HTR-8/SVneo (cell line): ENCODE results near the gene PTX4.
"Not testable (repeated sequence)": the region's sequence is repeated elsewhere in the genome, so short reads cannot be mapped to it uniquely, and the experiment has no call there.

Experiments
- DNase-seq: peaks from one replicate; pipeline ENCODE4 v3.0.0; 2011; ENCODE audit warnings: low spot score, mixed read lengths; ENCODE audit not compliant: insufficient read length
- FAIRE-seq: peaks from 2 replicates; lab custom pipeline; 2011; peaks lifted over from hg19 to GRCh38; lab: Jason Lieb, UNC

Gene PTX4

DNA sequence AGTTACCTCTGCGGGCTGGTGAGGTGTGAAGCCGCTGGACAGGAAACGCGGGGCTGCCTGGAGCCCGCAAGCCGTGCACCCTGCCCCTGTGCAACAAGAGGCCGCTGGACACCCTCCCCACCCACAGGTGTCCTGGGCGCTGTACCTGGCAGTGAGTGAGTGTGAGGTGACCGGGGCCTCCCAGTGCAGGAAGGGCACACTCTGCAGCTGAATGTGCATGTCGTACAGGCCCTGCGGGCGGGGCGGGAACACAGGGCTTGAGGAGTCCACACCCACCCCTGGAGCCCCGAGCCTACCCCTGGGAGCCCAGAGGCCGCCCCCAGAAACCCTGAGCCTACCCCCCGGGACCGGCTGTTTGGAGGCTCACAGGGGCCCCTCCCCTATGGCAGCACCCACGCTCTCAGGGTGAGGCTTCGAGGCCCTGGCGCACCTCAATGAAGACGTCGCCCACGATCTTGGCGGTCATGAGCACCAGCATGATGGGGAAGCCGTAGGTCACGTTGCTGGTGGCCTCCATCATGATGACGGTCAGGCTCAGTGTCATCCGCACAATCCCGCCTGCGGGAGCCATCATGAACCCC is 40.1 kb downstream of the PTX4 start:
- DNase-seq (no peak), FAIRE-seq (no peak)

DNA sequence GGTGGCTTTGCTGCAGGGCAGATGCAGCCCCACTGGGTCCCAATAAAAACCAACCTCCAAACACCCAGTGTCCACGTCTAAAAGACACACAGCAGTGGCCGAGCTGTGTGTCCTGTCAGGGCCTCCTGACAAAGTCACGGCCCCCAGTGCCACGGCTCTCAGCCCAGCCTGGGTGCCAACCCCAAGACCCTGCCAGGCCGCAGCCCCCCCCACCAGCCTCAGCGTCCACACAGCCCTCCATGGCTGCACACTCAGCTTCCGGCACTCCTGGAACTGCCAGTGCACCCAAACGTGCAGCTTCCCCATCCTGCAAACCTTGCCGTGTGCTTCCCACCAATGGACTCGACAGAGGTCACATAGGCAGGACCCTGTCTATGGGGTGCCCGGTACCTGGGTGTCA is 40.8 kb downstream of the PTX4 start:
- no peak for DNase-seq
- no peak for FAIRE-seq

DNA sequence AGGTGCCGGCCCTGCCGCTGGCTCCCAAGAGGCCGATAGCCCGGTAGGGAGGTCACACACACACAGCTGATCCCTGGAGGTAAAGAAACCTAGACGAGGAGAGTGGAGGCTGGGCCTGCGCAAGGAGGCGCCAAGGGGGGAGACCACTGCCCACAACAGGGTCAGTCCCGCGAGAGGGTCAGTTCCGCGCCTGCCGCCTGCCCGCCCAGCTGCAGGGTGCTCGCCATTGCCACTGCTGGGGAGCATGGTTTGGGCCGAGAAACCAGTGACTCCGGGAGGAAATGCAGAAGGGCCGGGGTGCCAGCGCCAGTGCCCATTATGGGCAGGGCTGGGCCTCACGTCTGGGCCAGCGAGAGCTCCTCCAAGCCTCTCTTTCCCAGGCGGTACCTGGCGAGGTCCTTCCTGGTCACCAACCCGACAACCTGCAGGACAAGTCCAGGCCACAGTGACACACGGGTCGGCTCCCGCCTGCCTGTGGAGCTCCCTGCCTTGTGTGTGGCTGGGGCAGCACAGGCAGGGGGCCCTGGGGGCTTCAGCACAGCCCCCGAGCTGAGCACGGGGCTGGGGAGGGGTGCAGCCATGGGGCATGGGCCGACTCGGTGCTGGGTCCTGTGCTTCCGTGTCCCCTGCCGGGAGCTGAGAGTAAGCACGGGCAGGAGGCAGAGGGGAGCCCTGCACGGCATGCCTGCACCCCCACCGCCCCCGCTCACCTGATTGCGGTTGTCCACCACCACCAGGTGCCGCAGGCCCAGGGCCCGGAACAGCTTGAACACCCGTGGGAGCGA is 42.3 kb downstream of the PTX4 start:
- DNase-seq: no peak
- no peak for FAIRE-seq

DNA sequence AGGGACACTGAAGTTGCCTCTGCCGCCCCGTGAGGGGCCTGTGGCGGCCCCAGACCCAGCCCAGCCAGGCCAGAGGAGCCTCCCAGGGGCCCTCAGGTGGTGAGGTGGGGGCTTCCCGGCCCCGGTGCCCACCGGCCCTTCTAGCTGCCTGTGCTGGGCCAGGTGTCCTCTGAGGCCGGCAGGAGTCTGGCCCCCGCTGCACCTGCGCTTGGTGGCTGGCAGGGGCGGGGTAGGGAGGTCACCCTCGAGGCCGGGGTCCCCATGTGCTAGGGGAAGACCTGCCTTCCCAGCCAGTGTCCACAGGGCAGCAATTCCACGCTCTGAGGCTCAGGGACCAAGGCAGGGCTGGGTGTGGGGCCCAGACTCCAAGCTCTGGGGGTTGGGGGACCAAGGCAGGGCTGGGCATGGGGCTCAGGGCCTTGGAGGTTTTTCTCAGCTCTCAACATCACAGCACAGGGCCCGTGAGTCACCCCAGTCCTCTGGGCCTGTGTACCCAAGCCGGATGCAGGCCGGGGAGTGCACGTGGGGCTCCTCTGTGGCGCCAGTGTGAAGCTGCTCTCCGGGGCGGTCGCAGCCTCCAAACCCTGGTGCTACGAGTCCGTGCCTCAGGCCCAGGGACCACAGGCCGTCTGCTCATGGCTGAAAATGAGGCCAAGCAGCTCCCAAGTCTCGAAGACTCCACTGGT is 43.1 kb downstream of the PTX4 start:
- FAIRE-seq (no peak), DNase-seq (no peak)

DNA sequence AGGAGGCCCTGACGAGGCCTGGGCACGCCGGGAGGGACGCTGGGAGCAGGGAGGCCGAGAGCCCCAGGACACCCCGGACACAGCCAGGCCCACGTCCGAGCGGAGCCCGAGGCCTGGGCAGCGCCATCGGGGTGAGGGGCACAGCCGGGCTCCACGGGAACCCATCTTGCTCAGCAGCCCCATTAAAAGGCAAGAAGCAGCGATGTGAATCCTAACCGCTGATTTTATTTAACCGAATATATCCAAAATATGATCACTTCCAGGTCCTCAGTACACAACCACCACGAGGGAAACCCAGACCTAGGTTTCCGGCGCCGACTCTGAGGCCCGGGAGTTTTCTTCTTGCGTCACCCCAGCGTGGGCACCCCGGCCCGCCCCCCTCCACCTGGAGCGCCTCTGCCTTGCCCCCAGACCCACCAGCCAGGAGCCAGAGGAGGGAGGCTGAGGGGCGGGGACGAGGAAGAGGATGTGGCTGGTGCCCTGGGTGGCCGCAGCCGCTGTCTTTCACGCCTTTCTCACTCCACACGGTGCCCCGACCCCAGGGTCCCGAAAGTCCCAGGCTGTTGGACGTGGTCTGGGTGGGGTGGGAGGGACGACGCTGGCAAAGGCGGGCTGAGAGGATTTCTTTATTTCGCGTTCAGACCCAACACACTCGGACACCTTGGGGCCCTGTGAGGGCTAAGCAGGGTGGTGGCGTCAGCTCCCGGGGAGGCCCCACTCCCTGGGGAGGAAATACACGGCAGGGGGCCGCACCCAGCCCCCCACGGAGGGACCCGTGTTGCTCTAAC is 43.8 kb downstream of the PTX4 start:
- DNase-seq (no peak), FAIRE-seq (no peak)

DNA sequence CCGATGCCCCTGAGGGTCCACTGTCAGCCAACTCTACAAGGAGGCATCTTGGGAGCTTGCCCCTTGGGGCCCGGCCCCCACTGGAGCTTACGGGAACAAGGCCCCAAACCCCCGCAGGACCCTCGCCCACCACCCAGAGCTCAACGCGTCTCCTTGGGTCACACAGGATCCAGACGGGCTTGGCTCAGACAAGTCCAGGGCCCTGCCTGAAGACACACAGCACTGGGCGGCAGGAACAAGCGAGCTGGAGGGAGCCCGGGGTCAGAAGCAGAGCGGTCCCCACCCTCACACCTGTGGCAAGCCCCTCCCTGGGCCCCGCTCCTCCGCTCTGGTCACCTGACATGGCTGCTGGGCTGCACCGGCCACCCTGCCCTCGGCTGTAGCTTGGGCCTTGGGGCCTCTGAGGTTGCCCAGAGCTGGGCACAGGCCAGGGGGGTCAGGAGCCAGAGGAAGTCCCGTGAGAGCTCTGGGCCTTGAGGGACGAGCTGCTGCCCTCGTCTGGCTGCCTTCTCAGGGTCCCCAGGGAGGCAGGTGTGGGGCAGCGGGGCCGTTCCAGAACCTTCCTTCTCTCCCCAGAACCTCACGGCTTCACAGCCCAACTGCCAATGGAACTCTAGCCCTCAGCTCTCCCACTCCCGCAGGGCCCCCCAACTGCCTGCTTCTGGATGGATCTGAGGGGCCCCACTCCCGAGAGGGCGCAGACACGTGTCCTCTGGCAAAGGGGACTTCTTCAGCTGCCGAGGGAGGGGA is 44.6 kb downstream of the PTX4 start, which contains the start of gene CCDC154:
TSS of gene CCDC154 (minus strand) at position 577 of the 750 bp plus-strand sequence. CDS start at position 343, 234 bp downstream.
- DNase-seq: no peak
- FAIRE-seq: no peak

DNA sequence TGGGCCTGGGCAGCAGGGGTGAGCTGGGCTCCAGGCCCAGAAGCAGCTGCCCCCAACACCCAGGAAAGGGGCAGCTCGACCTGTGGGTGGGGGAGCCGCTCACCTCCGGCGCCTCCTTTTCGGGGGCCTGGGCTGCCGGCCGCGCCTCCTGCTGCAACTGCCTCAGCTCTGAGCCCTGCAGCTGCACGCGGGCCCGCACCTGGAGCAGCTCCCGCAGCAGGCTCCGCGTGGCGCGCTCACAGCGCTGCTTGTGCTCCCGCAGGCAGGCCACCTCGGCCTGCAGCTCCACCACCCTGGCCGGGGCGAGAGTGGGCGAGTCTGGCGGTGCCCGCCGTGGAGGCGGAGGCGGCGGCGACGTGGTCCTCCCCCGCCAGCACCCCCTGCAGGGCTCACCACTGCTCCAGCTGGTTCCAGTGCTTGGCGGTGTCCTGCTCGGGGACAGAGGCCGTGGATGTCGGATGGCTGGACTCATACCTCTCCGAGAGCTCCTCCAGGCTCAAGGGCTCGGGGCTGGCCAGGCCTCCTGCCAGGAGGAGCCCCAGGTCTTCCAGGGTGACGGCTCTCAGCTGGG is 45.3 kb downstream of the PTX4 start:
- FAIRE-seq (no peak), DNase-seq (no peak)

DNA sequence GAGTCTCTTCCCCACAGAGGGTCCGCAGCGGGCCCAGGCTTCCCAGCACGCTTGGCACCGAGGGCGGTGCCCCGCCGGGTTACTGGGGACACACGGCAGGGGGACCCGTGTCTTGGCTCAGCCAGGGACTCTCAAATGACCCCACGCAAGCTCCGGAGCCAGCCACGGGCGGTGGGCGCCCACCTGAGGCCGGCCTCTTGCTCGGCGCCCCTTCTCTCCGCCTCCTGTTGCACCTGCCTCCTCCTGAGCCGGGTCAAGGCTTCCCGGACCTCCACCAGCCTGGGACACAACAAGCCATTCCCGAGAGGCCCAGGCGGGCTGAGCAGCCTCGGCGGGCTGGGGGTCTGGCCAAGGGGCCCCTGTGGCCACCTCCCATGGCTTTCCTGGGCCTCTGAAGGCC is 46.0 kb downstream of the PTX4 start:
- FAIRE-seq (no peak), DNase-seq (no peak)

DNA sequence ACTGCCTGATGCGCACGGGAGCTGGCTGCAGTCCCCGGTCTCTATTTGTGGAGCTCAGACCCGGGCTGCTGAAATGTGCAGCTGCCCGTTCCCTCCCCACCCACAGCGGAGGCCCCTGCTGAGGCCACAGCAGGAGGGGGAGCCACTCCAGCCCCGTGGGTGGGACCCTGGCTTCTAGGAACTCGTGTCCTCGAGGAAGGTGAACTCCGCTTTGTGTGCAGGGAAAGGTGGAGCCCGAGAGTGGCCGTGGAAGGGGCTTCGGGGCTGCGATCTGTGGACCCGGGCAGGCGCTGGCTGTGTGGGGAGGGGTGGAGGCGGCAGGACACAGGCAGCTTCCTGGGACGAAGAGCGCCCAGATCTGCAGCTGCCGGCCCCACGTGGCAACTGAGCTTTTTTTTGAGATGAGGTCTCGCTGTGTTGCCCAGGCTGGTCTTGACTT is 47.3 kb downstream of the PTX4 start:
- FAIRE-seq (no peak), DNase-seq (no peak)

DNA sequence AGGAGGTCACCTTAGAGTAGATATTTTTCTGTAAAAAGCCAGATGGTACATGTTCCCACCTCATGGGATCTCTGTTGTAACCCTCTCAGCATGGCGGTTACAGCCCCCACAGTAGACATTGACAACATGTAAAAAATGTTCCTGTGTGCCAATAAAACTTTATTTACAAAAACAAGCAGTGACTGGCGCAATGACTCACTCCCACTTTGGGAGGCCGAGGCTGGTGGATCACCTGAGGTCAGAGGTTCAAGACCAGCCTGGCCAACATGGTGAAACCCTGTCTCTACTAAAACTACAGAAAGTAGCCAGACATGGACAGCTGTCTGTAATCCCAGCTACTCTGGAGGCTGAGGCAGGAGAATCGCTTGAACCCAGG is 49.1 kb downstream of the PTX4 start:
- not testable (repeated sequence) for DNase-seq, FAIRE-seq

DNA sequence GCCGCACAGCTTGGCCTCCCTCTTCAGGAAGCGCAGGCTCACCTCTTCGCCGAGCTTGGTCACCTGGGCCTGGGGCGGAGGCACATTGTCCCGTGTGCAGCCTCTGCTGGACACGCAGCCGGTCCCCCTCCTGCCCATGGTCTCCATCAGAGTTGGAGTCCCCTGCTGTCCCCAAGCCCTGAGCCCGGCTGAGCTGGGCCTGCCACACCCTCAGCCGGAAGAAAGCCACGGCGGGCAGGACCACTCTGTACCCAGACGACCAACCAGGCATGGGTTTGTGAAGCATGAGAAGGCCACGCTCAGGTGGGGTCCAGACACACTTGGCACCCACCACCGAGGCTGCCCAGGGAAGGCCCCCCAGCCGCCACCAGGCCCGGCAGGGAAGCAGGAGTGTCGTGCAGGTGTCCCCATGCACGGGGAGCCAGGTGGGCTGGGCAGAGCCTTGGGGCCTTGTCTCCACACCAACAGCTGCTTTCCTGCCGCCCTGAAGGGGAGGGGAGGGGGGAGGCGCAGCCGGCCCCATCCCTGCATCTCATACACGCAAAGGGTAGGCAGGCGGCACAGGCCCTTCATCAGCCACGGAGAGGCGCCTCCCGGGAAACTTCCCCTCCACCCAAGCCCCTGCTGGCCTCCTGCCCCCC is 49.6 kb downstream of the PTX4 start:
- no peak for FAIRE-seq
- DNase-seq: no peak

DNA sequence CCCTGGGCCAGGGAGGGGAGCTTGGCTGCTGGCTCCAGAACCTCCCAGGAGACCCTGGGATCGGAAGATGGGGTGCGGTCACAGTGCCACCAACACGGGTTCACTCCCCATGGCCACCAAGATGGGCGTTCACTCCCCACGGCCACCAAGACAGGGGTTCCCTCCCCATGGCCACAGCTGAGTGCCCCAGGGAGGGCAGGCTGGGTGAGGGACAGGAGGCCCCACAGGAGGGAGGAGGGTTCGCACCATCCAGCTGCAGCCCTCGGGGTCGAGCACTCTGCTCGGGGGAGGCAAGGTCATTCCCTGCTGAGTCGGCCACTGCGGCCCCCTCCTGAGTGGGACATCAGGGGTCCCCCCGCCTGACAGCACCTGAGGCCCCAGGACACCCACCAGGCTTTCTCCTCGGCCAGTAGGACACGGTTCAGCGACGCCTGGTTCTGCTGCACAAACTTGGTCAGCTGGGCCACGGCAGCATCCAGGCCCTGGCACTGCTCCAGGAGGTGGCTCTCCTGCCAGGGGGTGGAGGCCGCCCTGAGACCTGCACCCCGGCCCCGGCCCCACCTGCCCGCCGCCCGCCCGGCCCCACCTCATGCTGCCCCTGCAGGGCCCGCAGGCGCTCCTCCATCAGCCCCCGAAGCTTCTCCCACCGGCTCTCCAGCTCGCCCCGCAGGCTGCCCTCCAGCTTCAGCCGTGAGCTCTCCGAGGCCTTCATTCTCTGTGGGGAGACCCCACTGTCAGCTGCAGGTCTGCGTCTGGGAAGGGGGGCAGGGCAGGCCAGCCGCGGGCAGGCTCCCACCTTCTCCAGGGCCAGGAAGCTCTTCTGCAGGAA is 50.3 kb downstream of the PTX4 start:
- no peak for FAIRE-seq
- no peak for DNase-seq

DNA sequence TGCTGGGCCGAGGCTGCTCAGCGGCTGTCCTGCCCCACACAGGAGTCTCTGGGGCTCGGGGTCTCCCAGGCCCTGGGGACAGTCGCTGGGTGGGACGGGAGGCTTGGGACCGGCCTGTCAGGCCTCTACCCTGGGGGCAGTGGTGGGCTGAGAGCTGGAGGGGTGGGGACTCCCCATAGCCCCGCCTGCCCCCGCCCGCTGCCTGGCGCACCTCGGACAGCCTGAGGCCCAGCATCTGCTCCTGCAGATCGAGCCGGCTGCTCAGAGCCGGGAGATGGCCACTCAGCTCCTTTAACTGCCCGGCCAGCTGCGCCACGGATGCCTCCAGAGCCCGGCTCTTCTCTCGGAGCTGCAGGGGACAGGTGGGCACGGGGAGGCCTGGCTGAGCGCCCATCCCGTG is 51.1 kb downstream of the PTX4 start:
- FAIRE-seq: no peak
- DNase-seq: no peak

DNA sequence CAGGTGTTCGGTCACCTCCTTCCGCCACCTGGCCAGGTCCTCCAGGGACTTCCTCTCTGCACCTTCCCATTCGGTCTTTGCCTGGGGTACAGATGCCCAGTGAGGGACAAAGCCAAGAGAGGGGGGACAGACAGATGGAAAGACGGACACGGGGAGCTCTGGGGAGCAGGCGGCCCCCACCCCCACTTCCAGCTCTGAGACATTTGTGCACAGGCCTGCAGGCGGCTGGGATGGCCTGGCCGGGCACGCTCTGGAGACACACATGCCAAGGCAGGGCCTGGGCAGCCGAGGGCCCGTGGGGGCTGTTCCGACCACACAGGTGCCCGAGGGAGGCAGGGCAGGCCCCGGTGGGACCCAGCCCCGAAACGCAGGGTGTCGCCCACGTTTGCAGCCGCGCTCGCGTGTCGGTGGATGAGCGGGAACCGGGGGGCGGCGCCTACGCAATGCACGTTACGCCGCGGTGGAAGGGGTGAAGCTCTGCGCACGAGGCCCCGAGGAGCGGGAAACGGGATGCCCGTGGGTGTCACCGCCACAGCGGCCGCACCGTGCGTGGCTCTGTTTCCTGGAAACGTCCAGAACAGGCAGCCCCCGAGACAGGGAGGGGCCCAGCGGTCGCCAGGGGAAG is 51.9 kb downstream of the PTX4 start:
- FAIRE-seq (no peak), DNase-seq (no peak)

DNA sequence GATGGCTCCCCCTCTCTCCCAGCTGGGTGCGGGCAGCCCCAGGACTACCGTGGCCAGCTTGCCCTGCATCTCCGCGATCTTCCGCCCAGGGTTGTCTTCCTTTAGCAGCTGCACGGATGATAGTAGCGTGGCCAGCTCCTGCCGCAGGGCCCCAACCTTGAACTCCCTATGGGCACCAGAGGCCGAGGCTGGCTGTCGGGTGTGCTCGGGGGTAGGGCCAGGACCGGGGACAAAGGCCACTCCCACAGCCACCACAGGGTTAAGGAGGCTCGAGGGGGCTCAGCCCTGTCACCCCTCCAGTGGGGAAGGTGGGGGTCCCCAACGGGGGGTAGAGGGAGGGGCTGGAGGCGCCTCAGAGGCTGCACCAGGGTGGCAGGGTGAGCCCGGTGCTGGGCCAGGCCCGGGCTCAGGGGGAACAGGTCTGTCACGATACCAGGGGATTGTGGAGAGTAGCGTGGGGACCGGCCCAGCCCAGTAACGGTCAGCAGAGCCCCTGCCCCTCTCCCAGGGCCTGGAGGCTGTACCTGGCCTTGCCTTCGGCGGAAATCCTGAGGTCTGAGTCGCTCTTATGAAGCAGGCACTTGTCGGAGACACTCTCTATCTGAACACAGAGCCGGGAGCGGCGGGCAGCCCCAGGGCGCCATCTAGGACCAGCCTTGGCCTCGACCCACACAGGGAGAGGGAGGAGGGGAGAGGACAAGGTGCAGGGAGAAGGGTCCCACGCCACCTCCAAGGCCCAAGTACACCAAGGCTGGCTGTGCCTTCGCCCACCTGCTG is 52.6 kb downstream of the PTX4 start:
- DNase-seq (no peak), FAIRE-seq (no peak)
